GOT3 (cell line): Measurements from ENCODE around the gene PPT1.

Experiments used
- DNase-seq: peaks from one replicate; lab custom pipeline; 2025; ENCODE audit warnings: mixed read lengths; lab: John Stamatoyannopoulos, UW

Gene PPT1

GRCh38 chr1:40030528-40031135 lies 66.4 kb downstream of the PPT1 start:
- no peak for DNase-seq

DNA sequence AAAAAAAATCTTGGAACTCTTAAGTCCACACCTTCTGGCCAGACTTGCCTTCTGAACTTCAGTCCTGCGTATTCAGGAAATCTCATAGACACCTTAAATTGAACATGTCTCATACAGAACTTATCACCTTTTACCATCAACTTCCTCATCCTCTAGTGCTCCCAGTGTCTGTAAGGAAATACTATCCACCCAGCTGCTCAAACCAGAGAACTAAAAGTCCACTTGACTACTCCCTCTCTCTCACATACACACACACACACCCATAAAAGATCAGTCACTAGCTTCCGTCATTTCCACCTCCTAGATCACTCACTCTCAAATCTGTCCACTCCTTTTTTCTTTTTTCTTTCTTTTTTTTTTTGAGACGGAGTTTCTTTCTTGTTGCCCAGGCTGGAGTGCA lies 67.4 kb downstream of the PPT1 start:
- no peak for DNase-seq

- DNase-seq: no peak
Observed at GRCh38 chr1:40027647-40028046, 69.4 kb downstream of the PPT1 start.

- DNase-seq: no peak
Observed at GRCh38 chr1:40024671-40025070, 72.4 kb downstream of the PPT1 start.

- no peak for DNase-seq
Observed at GRCh38 chr1:40023379-40023944, 73.6 kb downstream of the PPT1 start.
